ENCODE results near the gene USP37.

The USP37 gene

GRCh38 chr2:218482651-218483050, 85.5 kb downstream of the USP37 start:
- Histone ChIP-seq H3K9me3 (no peaks in the 10 kb centered on the region), H3K9ac (no peak overlapping the region), H3K27me3 (no peaks in the 10 kb centered on the region), H4K20me1 (no peaks in the 10 kb centered on the region), H3K4me2 (peak overlapping the region; percentile 27), H3K36me3 (peaks cover 87% of the 10 kb centered on the region), H3K4me1 (peaks cover 17% of the 10 kb centered on the region), H3K4me3 (no peak overlapping the region), H3K27ac (no peak overlapping the region)
- TF ChIP-seq Cebpa-rat (IDR thresholded peaks at IDR 0.05), result no peak

- Histone ChIP-seq H3K4me2 (no peak overlapping the region), H3K4me1 (peaks cover 17% of the 10 kb centered on the region), H3K27me3 (no peaks in the 10 kb centered on the region), H3K9ac (no peak overlapping the region), H3K27ac (no peak overlapping the region), H3K4me3 (no peak overlapping the region), H3K9me3 (no peaks in the 10 kb centered on the region), H3K36me3 (peaks cover 84% of the 10 kb centered on the region), H4K20me1 (no peaks in the 10 kb centered on the region)
- TF ChIP-seq Cebpa-rat (IDR thresholded peaks at IDR 0.05), result no peak
Observed at GRCh38 chr2:218479595-218479994, 88.6 kb downstream of the USP37 start.

DNA sequence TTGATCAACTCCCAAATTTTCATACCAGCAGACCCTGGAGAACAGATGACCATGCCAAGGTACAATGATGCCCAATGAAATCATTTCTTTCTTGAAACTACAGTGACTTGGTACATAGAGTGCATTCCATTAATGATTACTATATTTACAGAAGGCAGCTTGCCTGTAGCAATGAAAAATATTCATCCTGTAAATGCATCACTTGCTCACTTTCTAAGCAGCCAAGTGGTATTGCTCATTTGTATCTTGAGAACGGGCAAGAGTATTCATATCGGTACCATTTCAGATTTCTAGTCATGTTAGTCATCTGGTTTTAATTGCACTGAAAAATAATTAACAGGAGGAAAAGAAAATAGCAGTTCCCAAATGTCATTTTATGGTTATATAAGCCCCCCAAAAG, 89.6 kb downstream of the USP37 start:
- no peak overlapping the region for H3K4me3 ChIP-seq
- H3K27me3 ChIP-seq, result no peaks in the 10 kb centered on the region
- no peak for TF ChIP-seq Cebpa-rat (IDR thresholded peaks at IDR 0.05)
- no peaks in the 10 kb centered on the region for H4K20me1 ChIP-seq
- H3K9me3 ChIP-seq, result no peaks in the 10 kb centered on the region
- H3K4me1 ChIP-seq, result peaks cover 11% of the 10 kb centered on the region
- no peak overlapping the region for H3K9ac ChIP-seq
- peaks cover 84% of the 10 kb centered on the region for H3K36me3 ChIP-seq
- H3K4me2 ChIP-seq, result no peak overlapping the region
- no peak overlapping the region for H3K27ac ChIP-seq

DNA sequence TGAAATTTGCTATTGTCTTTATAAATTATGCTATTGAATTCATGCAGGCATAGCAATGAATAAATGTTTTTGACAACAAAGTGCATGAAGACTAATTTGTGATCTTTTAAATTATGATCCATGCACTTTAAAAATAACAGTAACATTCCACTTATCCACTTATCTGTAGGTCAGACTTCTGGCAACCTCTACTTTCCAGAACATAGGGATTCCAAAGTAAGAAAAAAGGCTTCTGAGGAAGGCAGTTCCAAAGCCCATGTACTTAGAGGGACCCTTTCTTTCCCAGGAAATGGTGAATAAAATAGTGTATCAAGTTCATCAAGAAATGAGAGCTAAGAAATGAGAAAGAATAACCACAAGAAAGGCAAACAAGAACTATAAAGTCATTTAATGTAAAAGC, 90.9 kb downstream of the USP37 start:
- no peak overlapping the region for H3K4me3 ChIP-seq
- H4K20me1 ChIP-seq, result no peaks in the 10 kb centered on the region
- H3K36me3 ChIP-seq, result peaks cover 91% of the 10 kb centered on the region
- no peak overlapping the region for H3K9ac ChIP-seq
- H3K4me2 ChIP-seq, result no peak overlapping the region
- no peak for TF ChIP-seq Cebpa-rat (IDR thresholded peaks at IDR 0.05)
- H3K27me3 ChIP-seq, result no peaks in the 10 kb centered on the region
- no peak overlapping the region for H3K27ac ChIP-seq
- no peaks in the 10 kb centered on the region for H3K9me3 ChIP-seq
- no peaks in the 10 kb centered on the region for H3K4me1 ChIP-seq

DNA sequence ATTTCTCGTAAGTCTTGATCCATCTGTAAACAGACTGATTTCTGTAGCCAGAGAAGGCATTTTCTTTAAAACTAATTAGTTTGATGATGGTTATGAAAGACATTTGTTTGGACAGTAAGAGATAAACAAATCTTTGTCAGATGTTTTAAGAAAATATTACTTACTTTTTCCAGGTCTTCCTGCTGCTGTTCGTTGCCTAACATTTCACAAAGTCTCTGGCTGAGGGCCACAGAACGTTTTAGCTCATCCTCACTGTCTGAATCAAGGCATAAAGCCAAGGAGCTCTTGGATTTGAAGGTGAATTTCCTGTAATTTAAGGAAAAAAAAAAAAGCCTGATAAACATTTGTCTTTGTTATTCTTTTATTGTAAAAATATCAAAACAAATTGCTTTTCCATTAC, 91.5 kb downstream of the USP37 start:
- H3K4me2 ChIP-seq, result no peak overlapping the region
- H4K20me1 ChIP-seq, result no peaks in the 10 kb centered on the region
- no peak overlapping the region for H3K27ac ChIP-seq
- H3K9me3 ChIP-seq, result no peaks in the 10 kb centered on the region
- H3K36me3 ChIP-seq, result peaks cover 91% of the 10 kb centered on the region
- H3K9ac ChIP-seq, result no peak overlapping the region
- no peaks in the 10 kb centered on the region for H3K4me1 ChIP-seq
- no peak overlapping the region for H3K4me3 ChIP-seq
- H3K27me3 ChIP-seq, result no peaks in the 10 kb centered on the region
- no peak for TF ChIP-seq Cebpa-rat (IDR thresholded peaks at IDR 0.05)

DNA sequence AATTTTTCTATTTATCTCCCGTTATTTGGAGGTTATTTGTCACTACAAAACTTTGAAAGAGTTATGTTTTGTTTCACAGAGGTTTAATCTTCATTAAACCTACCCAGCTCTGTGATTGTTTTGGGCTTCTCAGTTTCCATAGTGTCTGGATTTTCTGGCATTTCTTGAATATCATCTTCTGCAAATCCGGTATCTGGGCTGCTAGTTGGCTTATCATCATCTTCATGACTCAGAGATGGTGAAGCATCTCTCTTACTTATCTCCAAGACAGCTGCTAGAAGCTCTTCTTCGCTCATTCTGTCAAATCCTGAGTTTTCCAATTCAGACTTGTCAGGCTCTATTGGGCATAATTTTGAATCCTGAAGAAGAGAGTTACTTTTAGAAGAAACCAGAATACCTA, 93.6 kb downstream of the USP37 start:
- TF ChIP-seq Cebpa-rat (IDR thresholded peaks at IDR 0.05), result no peak
- Histone ChIP-seq H4K20me1 (no peaks in the 10 kb centered on the region), H3K9me3 (no peaks in the 10 kb centered on the region), H3K27me3 (no peaks in the 10 kb centered on the region), H3K4me3 (no peak overlapping the region), H3K9ac (no peak overlapping the region), H3K36me3 (peaks cover 84% of the 10 kb centered on the region), H3K4me1 (no peaks in the 10 kb centered on the region), H3K27ac (no peak overlapping the region), H3K4me2 (no peak overlapping the region)

DNA sequence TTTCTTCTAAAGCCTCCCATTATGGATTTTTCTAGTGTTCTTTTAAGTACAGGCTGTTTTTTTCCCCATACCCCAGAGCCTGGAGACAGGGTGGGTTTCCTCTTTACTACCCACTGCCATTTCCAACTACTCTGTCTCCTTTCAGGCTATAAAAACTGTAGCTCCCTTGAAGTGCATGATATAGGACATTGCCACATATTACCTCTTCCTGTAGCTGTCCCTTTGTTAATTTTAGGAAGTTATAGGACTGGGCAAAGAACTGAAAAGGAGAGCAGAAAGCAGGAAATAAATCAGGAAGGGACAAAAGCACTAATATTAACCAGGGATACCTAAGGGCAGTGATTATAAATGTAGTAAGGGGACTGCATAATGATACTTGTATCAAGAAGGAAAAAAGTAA, 95.2 kb downstream of the USP37 start:
- Histone ChIP-seq H3K27ac (no peak overlapping the region), H3K27me3 (no peaks in the 10 kb centered on the region), H3K4me1 (no peaks in the 10 kb centered on the region), H3K4me2 (no peak overlapping the region), H3K9ac (no peak overlapping the region), H3K4me3 (no peak overlapping the region), H3K36me3 (peaks cover 84% of the 10 kb centered on the region), H4K20me1 (no peaks in the 10 kb centered on the region), H3K9me3 (no peaks in the 10 kb centered on the region)
- no peak for TF ChIP-seq Cebpa-rat (IDR thresholded peaks at IDR 0.05)

DNA sequence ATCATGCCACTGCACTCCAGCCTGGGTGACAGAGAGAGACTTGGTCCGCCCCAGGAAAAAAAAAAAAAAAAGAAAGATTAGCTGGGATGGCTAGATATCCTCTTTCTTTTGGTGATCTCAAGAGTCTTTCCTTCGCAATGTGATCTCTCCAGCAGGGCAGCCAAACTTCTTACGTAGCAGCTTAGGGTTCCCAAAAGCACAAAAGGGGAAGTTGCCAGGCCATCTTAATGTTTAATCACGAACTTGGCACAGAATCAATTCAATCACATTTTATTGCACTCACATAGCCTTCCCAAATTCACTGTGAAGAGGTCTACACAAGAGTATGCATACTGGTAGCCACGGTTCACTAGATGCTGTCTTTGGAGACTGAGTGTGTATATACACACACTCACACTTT, 96.2 kb downstream of the USP37 start:
- TF ChIP-seq Cebpa-rat (IDR thresholded peaks at IDR 0.05), result no peak
- H3K27ac ChIP-seq, result no peak overlapping the region
- no peak overlapping the region for H3K4me3 ChIP-seq
- H3K4me2 ChIP-seq, result no peak overlapping the region
- no peaks in the 10 kb centered on the region for H3K9me3 ChIP-seq
- H3K27me3 ChIP-seq, result no peaks in the 10 kb centered on the region
- H3K36me3 ChIP-seq, result peaks cover 78% of the 10 kb centered on the region
- H3K4me1 ChIP-seq, result no peaks in the 10 kb centered on the region
- no peak overlapping the region for H3K9ac ChIP-seq
- H4K20me1 ChIP-seq, result no peaks in the 10 kb centered on the region

- no peak overlapping the region for H3K4me2 ChIP-seq
- H3K36me3 ChIP-seq, result peaks cover 69% of the 10 kb centered on the region
- no peak for TF ChIP-seq Cebpa-rat (IDR thresholded peaks at IDR 0.05)
- H3K4me1 ChIP-seq, result no peaks in the 10 kb centered on the region
- H3K9ac ChIP-seq, result no peak overlapping the region
- no peaks in the 10 kb centered on the region for H3K9me3 ChIP-seq
- no peaks in the 10 kb centered on the region for H3K27me3 ChIP-seq
- H3K27ac ChIP-seq, result no peak overlapping the region
- H4K20me1 ChIP-seq, result no peaks in the 10 kb centered on the region
- H3K4me3 ChIP-seq, result no peak overlapping the region
Observed at GRCh38 chr2:218471036-218471435, 97.1 kb downstream of the USP37 start.

DNA sequence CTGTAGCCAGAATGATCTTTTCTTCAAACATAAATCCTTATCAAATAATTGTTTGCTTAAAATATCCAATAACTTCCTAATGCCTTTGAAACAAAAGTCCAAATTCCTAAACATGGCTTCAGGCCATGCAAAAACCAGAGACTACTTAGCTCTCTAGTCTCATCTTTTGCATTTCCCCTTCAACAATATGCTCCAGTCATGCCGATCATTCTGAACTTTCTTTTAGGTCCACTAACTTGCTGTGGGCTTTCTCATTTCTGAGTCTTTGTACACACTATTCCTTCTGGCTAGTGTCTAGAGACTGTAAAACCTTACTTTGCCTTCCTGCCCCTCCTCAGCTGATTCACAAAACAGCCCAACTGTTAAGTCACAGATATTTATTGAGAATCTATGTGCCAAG, 97.7 kb downstream of the USP37 start:
- Histone ChIP-seq H3K27me3 (no peaks in the 10 kb centered on the region), H3K9me3 (no peaks in the 10 kb centered on the region), H3K27ac (no peak overlapping the region), H3K4me2 (no peak overlapping the region), H3K4me3 (no peak overlapping the region), H3K36me3 (peaks cover 70% of the 10 kb centered on the region), H3K4me1 (no peaks in the 10 kb centered on the region), H3K9ac (no peak overlapping the region), H4K20me1 (no peaks in the 10 kb centered on the region)
- no peak for TF ChIP-seq Cebpa-rat (IDR thresholded peaks at IDR 0.05)

- Histone ChIP-seq H3K27ac (no peak overlapping the region), H3K9ac (no peak overlapping the region), H3K9me3 (no peaks in the 10 kb centered on the region), H3K27me3 (no peaks in the 10 kb centered on the region), H3K4me1 (no peaks in the 10 kb centered on the region), H4K20me1 (no peaks in the 10 kb centered on the region), H3K4me3 (no peak overlapping the region), H3K4me2 (no peak overlapping the region), H3K36me3 (peaks cover 72% of the 10 kb centered on the region)
- no peak for TF ChIP-seq Cebpa-rat (IDR thresholded peaks at IDR 0.05)
Observed at GRCh38 chr2:218465987-218466633, 102.0 kb downstream of the USP37 start.

Data from BLaER1 (cell line).